WTC11 (cell line): ENCODE data around the gene MZT2B. TPM values are rescaled to one million over a fixed set of nuclear protein-coding genes. Genes with fewer than 3 reads are reported as not detected.
"Not testable (repeated sequence)": the region's sequence is repeated elsewhere in the genome, so short reads cannot be mapped to it uniquely, and the experiment has no call there.

Experiments used
- ATAC-seq: fragments of 200-7000 bp; cut with Tn5 transposase; 2 replicates; pipeline ENCODE4 v1.10.0; 2021; ENCODE audit warnings: mild to moderate bottlenecking, moderate library complexity
- CTCF ChIA-PET: fragments of 300-600 bp; sonication (Branson Sonifier 250); formaldehyde crosslinking; loops from one replicate; lab custom pipeline; 2021; ENCODE audit warnings: antibody characterized with exemption; lab: Charles Lee
- POLR2A ChIA-PET: fragments of 350-600 bp; sonication (Branson Sonifier 250); formaldehyde crosslinking; loops from one replicate; lab custom pipeline; 2021; ENCODE audit warnings: antibody characterized with exemption; lab: Charles Lee
- DNase-seq: peaks from one replicate; pipeline ENCODE4 v3.0.0; 2021; ENCODE audit warnings: low spot score
- H3K27ac Mint-ChIP-seq: 2 replicates; pipeline ENCODE4 v1.8.0; 2021; ENCODE audit warnings: mixed read lengths
- H3K27me3 Mint-ChIP-seq: 2 replicates; pipeline ENCODE4 v1.8.0; 2021; ENCODE audit warnings: low read depth, mild to moderate bottlenecking, moderate library complexity, mixed read lengths
- H3K36me3 Mint-ChIP-seq: 2 replicates; pipeline ENCODE4 v1.8.0; 2021; ENCODE audit warnings: mixed read lengths
- H3K4me1 Mint-ChIP-seq: 2 replicates; pipeline ENCODE4 v1.8.0; 2022; ENCODE audit warnings: mixed read lengths
- H3K4me3 Mint-ChIP-seq: 2 replicates; pipeline ENCODE4 v1.8.0; 2021; ENCODE audit warnings: mild to moderate bottlenecking, moderate library complexity, mixed read lengths
- H3K9me3 Mint-ChIP-seq: 2 replicates; pipeline ENCODE4 v1.8.0; 2021; ENCODE audit warnings: mixed read lengths
- CREM ChIP-seq: sonication (generic); formaldehyde crosslinking; IDR thresholded peaks from 2 replicates; pipeline ENCODE4 v1.8.1; 2022; ENCODE audit warnings: mild to moderate bottlenecking, missing genetic modification reagents, moderate library complexity
- FOXP1 ChIP-seq: sonication (generic); formaldehyde crosslinking; IDR thresholded peaks from 2 replicates; pipeline ENCODE4 v1.8.0; 2022; ENCODE audit warnings: missing genetic modification reagents, mild to moderate bottlenecking, moderate library complexity, borderline replicate concordance
- GRHL2 ChIP-seq: fragments of 250-450 bp; sonication (Bioruptor Pico); IDR thresholded peaks from 2 replicates; pipeline ENCODE4 v1.8.0; 2022; ENCODE audit warnings: mild to moderate bottlenecking, moderate library complexity; ENCODE audit not compliant: insufficient replicate concordance, severe bottlenecking
- HMGA2 ChIP-seq: fragments of 250-450 bp; sonication (Bioruptor Pico); IDR thresholded peaks from 2 replicates; pipeline ENCODE4 v1.4.0; 2021; ENCODE audit warnings: mild to moderate bottlenecking, moderate library complexity
- IRF2 ChIP-seq: sonication (generic); formaldehyde crosslinking; IDR thresholded peaks from 2 replicates; pipeline ENCODE4 v1.8.0; 2022; ENCODE audit warnings: low read depth, missing genetic modification reagents, borderline replicate concordance
- OVOL2 ChIP-seq: fragments of 250-450 bp; sonication (Bioruptor Pico); IDR thresholded peaks from 2 replicates; pipeline ENCODE4 v1.9.0; 2021; ENCODE audit warnings: mild to moderate bottlenecking, borderline replicate concordance
- PREB ChIP-seq: sonication (generic); formaldehyde crosslinking; IDR thresholded peaks from 2 replicates; pipeline ENCODE4 v1.8.1; 2022; ENCODE audit warnings: mild to moderate bottlenecking, missing genetic modification reagents, moderate library complexity, borderline replicate concordance
- SOX15 ChIP-seq: fragments of 250-450 bp; sonication (Bioruptor Pico); IDR thresholded peaks from 2 replicates; pipeline ENCODE4 v1.9.0; 2021; ENCODE audit warnings: mild to moderate bottlenecking
- TEAD1 ChIP-seq: sonication (generic); formaldehyde crosslinking; IDR thresholded peaks from 2 replicates; pipeline ENCODE4 v1.8.0; 2022; ENCODE audit warnings: mild to moderate bottlenecking, missing genetic modification reagents
- USF1 ChIP-seq: sonication (generic); formaldehyde crosslinking; IDR thresholded peaks from 2 replicates; pipeline ENCODE4 v1.8.0; 2022; ENCODE audit warnings: mild to moderate bottlenecking, missing genetic modification reagents
- ZNF396 ChIP-seq: fragments of 250-450 bp; sonication (Bioruptor Pico); IDR thresholded peaks from 2 replicates; pipeline ENCODE4 v1.8.0; 2021; ENCODE audit warnings: mild to moderate bottlenecking, moderate library complexity, borderline replicate concordance
- ZNF423 ChIP-seq: fragments of 250-450 bp; sonication (Bioruptor Pico); IDR thresholded peaks from 2 replicates; pipeline ENCODE4 v2.1.2; 2022; ENCODE audit warnings: mild to moderate bottlenecking, moderate library complexity
- total RNA-seq: library from RNA; stranded (reverse); gene quantifications from 3 replicates; pipeline ENCODE4 v1.2.3, GENCODE V29; 2021
- TF ChIP-seq, protein P1 (sequence below): fragments of 250-450 bp; sonication (Bioruptor Pico); IDR thresholded peaks from 2 replicates; pipeline ENCODE4 v2.1.2; 2022; ENCODE audit warnings: mild to moderate bottlenecking, moderate library complexity
- TF ChIP-seq, protein P2 (sequence below): fragments of 250-450 bp; sonication (Bioruptor Pico); IDR thresholded peaks from 2 replicates; pipeline ENCODE4 v1.9.0; 2021; ENCODE audit warnings: moderate library complexity, mild to moderate bottlenecking, inconsistent platforms, borderline replicate concordance
- TF ChIP-seq, protein P3 (sequence below): fragments of 250-450 bp; sonication (Bioruptor Pico); IDR thresholded peaks from 2 replicates; pipeline ENCODE4 v1.9.0; 2021; ENCODE audit warnings: mild to moderate bottlenecking, borderline replicate concordance

The MZT2B gene
- total RNA-seq, 1 experiment from 2014 or later = 183 TPM

GRCh38 chr2:130169896-130170295, 12.2 kb upstream of the MZT2B start:
- ATAC-seq = no peak
- ChIA-PET CTCF (no interaction called here), POLR2A (no interaction called here)

GRCh38 chr2:130174866-130175265, 7.2 kb upstream of the MZT2B start:
- H3K4me3 Mint-ChIP-seq, ATAC-seq, H3K9me3 Mint-ChIP-seq, H3K4me1 Mint-ChIP-seq, CTCF ChIA-PET, DNase-seq, POLR2A ChIA-PET, H3K27ac Mint-ChIP-seq, H3K27me3 Mint-ChIP-seq: not testable (repeated sequence)
- H3K36me3 Mint-ChIP-seq = peaks cover 40% of the 10 kb centered on the region

More at GRCh38 chr2:130169896-130170295, 12.2 kb upstream of the MZT2B start:
- Mint-ChIP-seq H3K9me3 (no peaks in the 10 kb centered on the region), H3K27ac (no peak overlapping the region), H3K4me1 (no peaks in the 10 kb centered on the region), H3K4me3 (no peak overlapping the region), H3K36me3 (peaks cover 58% of the 10 kb centered on the region), H3K27me3 (no peaks in the 10 kb centered on the region)
- TF ChIP-seq GRHL2 (CRISPR knock-in tag) (no peak), USF1 (CRISPR knock-in tag) (no peak), IRF2 (CRISPR knock-in tag) (no peak), CREM (CRISPR knock-in tag) (no peak), FOXP1 (no peak), HMGA2 (CRISPR knock-in tag) (no peak), PREB (no peak), ZNF423 (no peak), OVOL2 (CRISPR knock-in tag) (no peak), ZNF396 (CRISPR knock-in tag) (no peak), TEAD1 (CRISPR knock-in tag) (no peak), SOX15 (no peak)
- TF ChIP-seq, protein P1, sequence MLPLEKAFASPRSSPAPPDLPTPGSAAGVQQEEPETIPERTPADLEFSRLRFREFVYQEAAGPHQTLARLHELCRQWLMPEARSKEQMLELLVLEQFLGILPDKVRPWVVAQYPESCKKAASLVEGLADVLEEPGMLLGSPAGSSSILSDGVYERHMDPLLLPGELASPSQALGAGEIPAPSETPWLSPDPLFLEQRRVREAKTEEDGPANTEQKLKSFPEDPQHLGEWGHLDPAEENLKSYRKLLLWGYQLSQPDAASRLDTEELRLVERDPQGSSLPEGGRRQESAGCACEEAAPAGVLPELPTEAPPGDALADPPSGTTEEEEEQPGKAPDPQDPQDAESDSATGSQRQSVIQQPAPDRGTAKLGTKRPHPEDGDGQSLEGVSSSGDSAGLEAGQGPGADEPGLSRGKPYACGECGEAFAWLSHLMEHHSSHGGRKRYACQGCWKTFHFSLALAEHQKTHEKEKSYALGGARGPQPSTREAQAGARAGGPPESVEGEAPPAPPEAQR (CRISPR knock-in tag) = no peak
- TF ChIP-seq, protein P2, sequence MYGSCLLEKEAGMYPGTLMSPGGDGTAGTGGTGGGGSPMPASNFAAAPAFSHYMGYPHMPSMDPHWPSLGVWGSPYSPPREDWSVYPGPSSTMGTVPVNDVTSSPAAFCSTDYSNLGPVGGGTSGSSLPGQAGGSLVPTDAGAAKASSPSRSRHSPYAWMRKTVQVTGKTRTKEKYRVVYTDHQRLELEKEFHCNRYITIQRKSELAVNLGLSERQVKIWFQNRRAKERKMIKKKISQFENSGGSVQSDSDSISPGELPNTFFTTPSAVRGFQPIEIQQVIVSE (CRISPR knock-in tag) = no peak
- TF ChIP-seq, protein P3, sequence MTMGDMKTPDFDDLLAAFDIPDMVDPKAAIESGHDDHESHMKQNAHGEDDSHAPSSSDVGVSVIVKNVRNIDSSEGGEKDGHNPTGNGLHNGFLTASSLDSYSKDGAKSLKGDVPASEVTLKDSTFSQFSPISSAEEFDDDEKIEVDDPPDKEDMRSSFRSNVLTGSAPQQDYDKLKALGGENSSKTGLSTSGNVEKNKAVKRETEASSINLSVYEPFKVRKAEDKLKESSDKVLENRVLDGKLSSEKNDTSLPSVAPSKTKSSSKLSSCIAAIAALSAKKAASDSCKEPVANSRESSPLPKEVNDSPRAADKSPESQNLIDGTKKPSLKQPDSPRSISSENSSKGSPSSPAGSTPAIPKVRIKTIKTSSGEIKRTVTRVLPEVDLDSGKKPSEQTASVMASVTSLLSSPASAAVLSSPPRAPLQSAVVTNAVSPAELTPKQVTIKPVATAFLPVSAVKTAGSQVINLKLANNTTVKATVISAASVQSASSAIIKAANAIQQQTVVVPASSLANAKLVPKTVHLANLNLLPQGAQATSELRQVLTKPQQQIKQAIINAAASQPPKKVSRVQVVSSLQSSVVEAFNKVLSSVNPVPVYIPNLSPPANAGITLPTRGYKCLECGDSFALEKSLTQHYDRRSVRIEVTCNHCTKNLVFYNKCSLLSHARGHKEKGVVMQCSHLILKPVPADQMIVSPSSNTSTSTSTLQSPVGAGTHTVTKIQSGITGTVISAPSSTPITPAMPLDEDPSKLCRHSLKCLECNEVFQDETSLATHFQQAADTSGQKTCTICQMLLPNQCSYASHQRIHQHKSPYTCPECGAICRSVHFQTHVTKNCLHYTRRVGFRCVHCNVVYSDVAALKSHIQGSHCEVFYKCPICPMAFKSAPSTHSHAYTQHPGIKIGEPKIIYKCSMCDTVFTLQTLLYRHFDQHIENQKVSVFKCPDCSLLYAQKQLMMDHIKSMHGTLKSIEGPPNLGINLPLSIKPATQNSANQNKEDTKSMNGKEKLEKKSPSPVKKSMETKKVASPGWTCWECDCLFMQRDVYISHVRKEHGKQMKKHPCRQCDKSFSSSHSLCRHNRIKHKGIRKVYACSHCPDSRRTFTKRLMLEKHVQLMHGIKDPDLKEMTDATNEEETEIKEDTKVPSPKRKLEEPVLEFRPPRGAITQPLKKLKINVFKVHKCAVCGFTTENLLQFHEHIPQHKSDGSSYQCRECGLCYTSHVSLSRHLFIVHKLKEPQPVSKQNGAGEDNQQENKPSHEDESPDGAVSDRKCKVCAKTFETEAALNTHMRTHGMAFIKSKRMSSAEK (CRISPR knock-in tag) = no peak
- DNase-seq = no peak

GRCh38 chr2:130180404-130181324, 1.4 kb upstream of the MZT2B start:
- peak overlapping the region; percentile 94 for H3K27ac Mint-ChIP-seq
- POLR2A ChIA-PET = interaction anchor here (1.0 to 1.5 kb wide), 2 partner anchors 161 to 162 kb away, joined by 5 to 6 read pairs; partner anchors contain the start of gene IMP4

More at GRCh38 chr2:130180404-130181324, 1.4 kb upstream of the MZT2B start:
- CTCF ChIA-PET = interaction anchor here (0.8 to 1.4 kb wide), 9 partner anchors 72 to 617 kb away, joined by 3 to 10 read pairs (median 4); a partner anchor contains a TSS
- not testable (repeated sequence) for H3K4me1 Mint-ChIP-seq, DNase-seq, H3K9me3 Mint-ChIP-seq, H3K27me3 Mint-ChIP-seq, H3K36me3 Mint-ChIP-seq, ATAC-seq
- peak overlapping the region; percentile 98 for H3K4me3 Mint-ChIP-seq
